Right ventricle myocardium inferior (tissue), 1 donor: ENCODE results near the gene CEACAM7. TPM values are rescaled to one million over a fixed set of nuclear protein-coding genes. Genes with fewer than 3 reads are reported as not detected.

ENCODE experiments used
- ATAC-seq: fragments of 200-7000 bp; cut with Tn5 transposase; one replicate; pipeline ENCODE4 v1.9.1; 2020; ENCODE audit warnings: mild to moderate bottlenecking, moderate library complexity
- DNase-seq: peaks from one replicate; pipeline ENCODE4 v3.0.0; 2021; ENCODE audit errors: missing footprints
- intact Hi-C: fragments of 100-400 bp; cut with DNase I; formaldehyde crosslinking; loops from one replicate; pipeline ENCODE4 v1.11.0; 2022
- total RNA-seq: library from RNA; stranded (reverse); fragmentation: NEBNext Ultra II Directional; extraction: Animal tissue kit (Norgen Biotek cat#: 25700); gene quantifications from one replicate; pipeline ENCODE4 v1.2.1, GENCODE V29; 2021
- donor health status: DM: no; HTN: yes; CAD: no; lungs with severe emphysema.

Gene CEACAM7
- total RNA-seq, 1 donor from 2014 or later = not detected

GRCh38 chr19:41701401-41702075 is 13.5 kb upstream of the CEACAM7 start:
- DNase-seq (no peak), ATAC-seq (no peak)
- intact Hi-C loops = no loop called here

GRCh38 chr19:41700381-41701195 is 12.5 kb upstream of the CEACAM7 start:
- DNase-seq (no peak), ATAC-seq (no peak)
- intact Hi-C loops = no loop called here

GRCh38 chr19:41699968-41700323 is 11.9 kb upstream of the CEACAM7 start:
- no peak for DNase-seq
- intact Hi-C loops = no loop called here
- no peak for ATAC-seq

GRCh38 chr19:41699231-41699967 is 11.3 kb upstream of the CEACAM7 start:
- no peak for ATAC-seq
- intact Hi-C loops = no loop called here

GRCh38 chr19:41698746-41699230 is 10.7 kb upstream of the CEACAM7 start:
- ATAC-seq (no peak), DNase-seq (no peak)
- intact Hi-C loops = no loop called here

More at GRCh38 chr19:41699231-41699967, 11.3 kb upstream of the CEACAM7 start:
- DNase-seq = no peak

GRCh38 chr19:41697198-41697855 is 9.3 kb upstream of the CEACAM7 start:
- ATAC-seq = no peak
- no peak for DNase-seq
- intact Hi-C loops = no loop called here

GRCh38 chr19:41696402-41697197 is 8.5 kb upstream of the CEACAM7 start:
- ATAC-seq (no peak), DNase-seq (no peak)
- intact Hi-C loops = no loop called here

GRCh38 chr19:41695745-41696144 is 7.7 kb upstream of the CEACAM7 start:
- intact Hi-C loops = no loop called here
- ATAC-seq (no peak), DNase-seq (no peak)

GRCh38 chr19:41694831-41695635 is 7.0 kb upstream of the CEACAM7 start:
- ATAC-seq (no peak), DNase-seq (no peak)
- intact Hi-C loops = no loop called here

GRCh38 chr19:41694196-41694595 is 6.1 kb upstream of the CEACAM7 start:
- DNase-seq (no peak), ATAC-seq (no peak)
- intact Hi-C loops = no loop called here

GRCh38 chr19:41691268-41691970 is 3.3 kb upstream of the CEACAM7 start:
- ATAC-seq (no peak), DNase-seq (no peak)
- intact Hi-C loops = no loop called here

GRCh38 chr19:41690801-41691065 is 2.7 kb upstream of the CEACAM7 start:
- intact Hi-C loops = no loop called here
- ATAC-seq (no peak), DNase-seq (no peak)

- intact Hi-C loops = no loop called here
- DNase-seq = no peak
- no peak for ATAC-seq
Measured at GRCh38 chr19:41689993-41690800, 2.1 kb upstream of the CEACAM7 start.

- intact Hi-C loops = no loop called here
- ATAC-seq = no peak
- no peak for DNase-seq
Measured at GRCh38 chr19:41688687-41689086, 617 bp upstream of the CEACAM7 start.

- no peak for ATAC-seq
- intact Hi-C loops = no loop called here
- no peak for DNase-seq
Measured at GRCh38 chr19:41687419-41687818, 651 bp downstream of the CEACAM7 start.

GRCh38 chr19:41682437-41682836 is 5.6 kb downstream of the CEACAM7 start:
- ATAC-seq = no peak

More at GRCh38 chr19:41682437-41682836, 5.6 kb downstream of the CEACAM7 start:
- DNase-seq = no peak
- intact Hi-C loops = no loop called here
